ENCODE data around the gene TRIM66.

- TF ChIP-seq CTCF (IDR thresholded peaks at IDR 0.05; ENCODE audit: borderline replicate concordance, extremely low read depth, low read length, poor library complexity, severe bottlenecking) (no peak), EZH2 (IDR thresholded peaks at IDR 0.05; ENCODE audit: borderline replicate concordance, low read depth, low read length, severe bottlenecking) (no peak)
Measured at GRCh38 chr11:8721609-8722500, 39.4 kb upstream of the TRIM66 start.
